Aorta (tissue), 4 donors: ENCODE data around the gene TOP2B. TPM values are rescaled to one million over a fixed set of nuclear protein-coding genes. Genes with fewer than 3 reads are reported as not detected.

Experiments
- microRNA-seq, 2 donors: library from miRNA; unstranded; fragments of <30 nt; microRNA quantifications; one replicate each; pipeline ENCODE4 v1.2.0, GENCODE V29; 2020
- polyA plus RNA-seq, 2 donors: library from polyadenylated mRNA; stranded (reverse); fragments of 200-250 nt; gene quantifications; one replicate each; pipeline ENCODE4 v1.2.3, GENCODE V29; 2013
- total RNA-seq, 2 donors: library from RNA; stranded (reverse); fragmentation: NEBNext Ultra II Directional; extraction: Animal tissue kit (Norgen Biotek cat#: 25700); gene quantifications; one replicate each; pipeline ENCODE4 v1.2.1, GENCODE V29; 2021
- donor health status: healthy with polysubstance abuse.
- donor health status: Bipolar disorder and iron deficiency.
- donor health status: DM: no; HTN: no; CAD: no.
- donor health status: DM: yes; HTN: yes; CAD: no.

The TOP2B gene
- total and polyA plus RNA-seq, 4 donors, result 28.8 to 98.3 (median 71.1) TPM

Small RNAs within 50 kb of the gene (microRNA-seq; reads per million reads assigned to microRNA genes)
- gene MIR4442, result 0 to 1.2 reads per million in 2 donors

Other genes starting within 250 kb of the TOP2B start
- gene RARB, start 236.6 kb downstream of the TOP2B start, total RNA-seq, result 1 to 10 TPM; 5.9 to 7.0 TPM
- gene RARB, start 236.6 kb downstream of the TOP2B start, polyA plus RNA-seq, result 1 to 10 TPM; 1.6 to 3.0 TPM
- 10 to 100 TPM; 32.0 to 37.9 TPM for gene NGLY1, start 118.5 kb upstream of the TOP2B start, total RNA-seq
- gene NGLY1, start 118.5 kb upstream of the TOP2B start, polyA plus RNA-seq, result 10 to 100 TPM; 14.1 to 24.2 TPM
- gene OXSM, start 125.2 kb upstream of the TOP2B start, total RNA-seq, result 1 to 10 TPM; 3.9 to 5.9 TPM
- gene OXSM, start 125.2 kb upstream of the TOP2B start, polyA plus RNA-seq, result 1 to 10 TPM; 5.3 to 5.8 TPM